Nephron (organoid): ENCODE results near the gene TFB2M.
A peak's percentile ranks its signal among the peaks of the same experiment; 100 is the strongest.

Experiments used
- H3K27ac Mint-ChIP-seq, 3 experiments: 2 replicates each; pipeline ENCODE4 v1.8.0; 2020; ENCODE audit warnings: mixed read lengths in 3 of 3, mild to moderate bottlenecking in 2 of 3, moderate library complexity in 1 of 3
- H3K27me3 Mint-ChIP-seq: 2 replicates; pipeline ENCODE4 v1.8.0; 2021; ENCODE audit warnings: low read depth, mild to moderate bottlenecking, moderate library complexity, mixed read lengths
- H3K36me3 Mint-ChIP-seq: 2 replicates; pipeline ENCODE4 v1.8.0; 2020; ENCODE audit warnings: low read depth, mixed read lengths
- H3K4me1 Mint-ChIP-seq: 2 replicates; pipeline ENCODE4 v1.8.0; 2020; ENCODE audit warnings: mixed read lengths
- H3K4me3 Mint-ChIP-seq, 3 experiments: 2 replicates each; pipeline ENCODE4 v1.8.0; 2020; ENCODE audit warnings: mild to moderate bottlenecking in 3 of 3, mixed read lengths in 3 of 3, moderate library complexity in 2 of 3
- H3K9me3 Mint-ChIP-seq: 2 replicates; pipeline ENCODE4 v1.8.0; 2020; ENCODE audit warnings: mixed read lengths
- TF ChIP-seq, protein P1 (sequence below), 3 experiments: fragments of 200-600 bp; sonication (generic); IDR thresholded peaks; one replicate each; pipeline ENCODE4 v1.5.0; 2021; ENCODE audit warnings: antibody characterized with exemption in 3 of 3; ENCODE audit not compliant: unreplicated experiment in 3 of 3

Gene TFB2M

DNA sequence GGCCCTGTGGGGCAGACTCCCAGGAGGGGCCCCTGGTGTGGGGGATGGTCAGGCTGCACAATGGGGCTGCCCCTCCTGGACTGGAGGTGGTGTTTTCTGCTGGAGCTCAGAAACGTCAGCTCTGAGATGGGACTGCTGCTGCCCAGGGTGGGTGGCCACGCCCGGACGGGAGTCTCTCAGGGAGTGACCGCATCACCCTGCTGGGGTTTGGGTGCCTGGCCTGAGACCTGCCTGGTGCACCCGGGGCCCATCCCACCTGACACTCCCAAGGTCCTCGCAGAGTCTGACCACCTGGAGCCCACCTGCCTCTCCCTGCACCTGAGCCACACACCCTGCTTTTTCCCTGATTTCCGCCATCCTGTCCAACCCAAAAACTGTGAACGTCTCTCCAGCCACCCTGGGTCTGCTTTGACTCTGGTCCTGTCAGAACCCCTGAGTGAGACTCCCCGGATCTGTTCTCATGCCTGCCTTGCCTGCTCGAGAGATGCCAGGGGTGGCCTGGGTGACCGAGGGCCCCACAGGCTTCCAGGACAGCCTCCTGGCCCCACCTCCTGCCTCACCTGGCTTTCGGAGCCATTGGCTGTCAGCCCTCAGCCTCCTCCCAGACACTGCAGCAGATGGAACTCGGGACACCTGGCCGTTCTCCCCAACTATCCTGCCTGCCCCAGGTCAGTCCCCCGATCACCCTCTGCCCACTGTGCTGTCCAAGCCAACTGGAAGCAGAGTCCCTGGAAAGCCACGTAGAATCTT is 47.4 kb downstream of the TFB2M start:
- Mint-ChIP-seq H3K27ac (no peak overlapping the region), H3K36me3 (no peaks in the 10 kb centered on the region), H3K4me1 (no peaks in the 10 kb centered on the region), H3K4me3 (no peak overlapping the region), H3K27me3 (peaks cover 4% of the 10 kb centered on the region), H3K9me3 (peaks cover 33% of the 10 kb centered on the region)
- TF ChIP-seq, protein P1, sequence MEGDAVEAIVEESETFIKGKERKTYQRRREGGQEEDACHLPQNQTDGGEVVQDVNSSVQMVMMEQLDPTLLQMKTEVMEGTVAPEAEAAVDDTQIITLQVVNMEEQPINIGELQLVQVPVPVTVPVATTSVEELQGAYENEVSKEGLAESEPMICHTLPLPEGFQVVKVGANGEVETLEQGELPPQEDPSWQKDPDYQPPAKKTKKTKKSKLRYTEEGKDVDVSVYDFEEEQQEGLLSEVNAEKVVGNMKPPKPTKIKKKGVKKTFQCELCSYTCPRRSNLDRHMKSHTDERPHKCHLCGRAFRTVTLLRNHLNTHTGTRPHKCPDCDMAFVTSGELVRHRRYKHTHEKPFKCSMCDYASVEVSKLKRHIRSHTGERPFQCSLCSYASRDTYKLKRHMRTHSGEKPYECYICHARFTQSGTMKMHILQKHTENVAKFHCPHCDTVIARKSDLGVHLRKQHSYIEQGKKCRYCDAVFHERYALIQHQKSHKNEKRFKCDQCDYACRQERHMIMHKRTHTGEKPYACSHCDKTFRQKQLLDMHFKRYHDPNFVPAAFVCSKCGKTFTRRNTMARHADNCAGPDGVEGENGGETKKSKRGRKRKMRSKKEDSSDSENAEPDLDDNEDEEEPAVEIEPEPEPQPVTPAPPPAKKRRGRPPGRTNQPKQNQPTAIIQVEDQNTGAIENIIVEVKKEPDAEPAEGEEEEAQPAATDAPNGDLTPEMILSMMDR (IDR thresholded peaks at IDR 0.05; ENCODE audit: unreplicated experiment in 3 of 3): no peak

DNA sequence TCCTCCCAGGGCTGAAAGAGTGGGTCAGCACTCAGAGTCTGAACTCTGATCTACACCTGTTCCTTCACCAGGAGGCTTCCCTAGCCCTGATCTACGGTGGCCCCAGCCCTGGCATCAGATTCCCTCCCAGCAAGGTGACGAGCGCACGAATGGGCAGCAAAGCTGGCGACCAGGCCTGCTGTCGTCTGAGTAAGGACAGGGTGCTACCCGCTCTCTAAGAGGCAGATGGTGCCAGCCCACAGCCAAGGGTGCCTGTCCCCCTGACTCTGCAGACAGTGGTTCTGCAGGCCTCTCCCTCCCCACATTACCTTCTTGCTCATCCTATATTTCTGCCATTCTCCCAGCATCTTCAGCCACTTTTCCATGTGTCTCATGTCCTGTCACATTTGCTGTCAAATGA is 48.7 kb downstream of the TFB2M start:
- Mint-ChIP-seq H3K36me3 (no peaks in the 10 kb centered on the region), H3K4me3 (no peak overlapping the region), H3K27me3 (peaks cover 7% of the 10 kb centered on the region), H3K27ac (no peak overlapping the region), H3K4me1 (no peaks in the 10 kb centered on the region), H3K9me3 (peaks cover 33% of the 10 kb centered on the region)
- TF ChIP-seq, protein P1 (IDR thresholded peaks at IDR 0.05; ENCODE audit: unreplicated experiment in 3 of 3): no peak

DNA sequence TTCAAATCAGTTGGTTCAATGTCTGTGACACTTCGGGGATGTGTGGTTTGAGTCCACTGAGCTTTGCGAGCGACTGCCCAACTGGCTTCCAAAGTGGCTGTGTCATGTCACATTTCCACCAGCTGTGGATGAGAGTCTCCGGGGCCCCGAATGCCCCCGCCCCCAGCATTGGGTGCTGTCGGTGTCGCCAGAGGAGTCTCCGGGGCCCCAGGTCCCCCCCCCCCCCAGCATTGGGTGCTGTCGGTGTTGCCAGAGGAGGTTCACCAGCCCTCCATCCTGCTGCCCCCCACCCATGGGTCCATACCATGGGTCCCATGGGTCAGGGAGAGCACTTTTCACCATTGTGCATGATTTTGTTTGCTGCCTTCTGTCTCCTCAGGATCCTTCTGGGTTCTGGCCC is 49.9 kb downstream of the TFB2M start:
- Mint-ChIP-seq H3K4me1 (no peaks in the 10 kb centered on the region), H3K36me3 (no peaks in the 10 kb centered on the region), H3K9me3 (peaks cover 31% of the 10 kb centered on the region), H3K27ac (peak overlapping the region in 1 of 3 experiments; percentile 64), H3K4me3 (no peak overlapping the region), H3K27me3 (peaks cover 7% of the 10 kb centered on the region)
- TF ChIP-seq, protein P1 (IDR thresholded peaks at IDR 0.05; ENCODE audit: unreplicated experiment in 3 of 3): no peak

DNA sequence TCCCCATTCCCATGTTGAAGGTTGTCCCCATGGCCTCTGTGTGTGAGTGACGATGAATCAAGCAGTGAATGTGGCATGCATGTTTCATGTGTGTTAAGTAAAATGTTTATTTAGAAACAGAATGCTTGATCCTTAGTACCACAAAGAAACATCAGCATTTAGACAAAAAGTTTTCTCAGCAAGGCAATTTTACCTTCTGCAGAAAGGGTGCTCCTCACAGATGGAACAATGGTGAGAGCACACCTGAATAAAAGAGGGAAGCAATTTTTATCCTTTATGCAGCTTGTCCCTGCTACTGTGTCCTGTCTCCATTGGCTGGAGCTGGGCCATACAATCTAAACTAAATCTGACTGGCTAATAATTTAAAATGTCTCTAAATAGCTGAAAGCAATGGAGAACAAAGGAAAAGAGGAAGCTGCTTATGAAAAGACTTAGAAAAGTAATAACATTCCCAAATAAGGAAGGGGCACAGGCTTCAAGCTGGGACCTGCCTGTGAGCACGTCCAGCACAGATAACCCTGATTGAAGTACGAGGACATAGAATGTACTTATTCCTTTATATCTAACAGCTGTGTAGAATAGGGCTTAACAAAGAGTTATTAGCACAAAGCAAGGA is 50.6 kb downstream of the TFB2M start:
- Mint-ChIP-seq H3K36me3 (no peaks in the 10 kb centered on the region), H3K27ac (peak overlapping the region in 2 of 3 experiments; percentile 64 to 68), H3K9me3 (peaks cover 31% of the 10 kb centered on the region), H3K4me1 (no peaks in the 10 kb centered on the region), H3K27me3 (peaks cover 7% of the 10 kb centered on the region), H3K4me3 (no peak overlapping the region)
- TF ChIP-seq, protein P1 (IDR thresholded peaks at IDR 0.05; ENCODE audit: unreplicated experiment in 3 of 3): no peak

DNA sequence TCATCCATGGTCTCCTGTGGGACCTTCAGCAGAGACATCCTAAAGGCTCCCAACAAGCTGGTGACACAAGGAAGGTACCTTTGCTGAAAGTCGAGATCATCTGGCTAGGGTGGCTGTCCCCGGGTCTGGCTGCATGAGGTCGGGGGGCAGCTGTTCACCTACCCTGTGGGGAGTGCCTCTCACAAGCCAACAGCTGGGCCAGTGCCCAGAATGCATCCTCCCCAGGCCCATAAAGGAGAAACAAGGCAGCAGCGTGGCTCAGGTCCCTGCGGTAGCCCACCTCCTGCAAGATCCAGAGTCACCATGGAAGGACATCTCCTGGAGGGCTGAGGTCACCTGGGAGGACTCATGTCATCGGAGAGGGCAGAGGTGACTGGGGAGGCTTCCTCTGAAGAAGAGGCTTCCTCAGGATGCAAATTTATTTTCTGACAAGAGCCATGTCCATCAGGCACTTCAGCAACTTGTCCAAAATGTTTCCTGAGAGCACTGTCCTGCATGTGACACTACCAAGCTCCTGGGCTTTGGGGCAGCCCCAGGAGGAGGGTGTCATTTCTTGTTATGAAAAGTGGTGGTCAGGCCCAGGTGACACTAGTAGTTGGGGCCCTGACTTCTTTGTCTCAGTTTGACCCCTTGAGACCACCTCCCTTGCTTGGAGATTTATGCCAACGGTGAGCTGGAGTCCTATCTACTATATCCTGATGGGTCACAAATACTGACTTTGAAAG is 52.3 kb downstream of the TFB2M start:
- Mint-ChIP-seq H3K9me3 (peaks cover 25% of the 10 kb centered on the region), H3K4me1 (no peaks in the 10 kb centered on the region)

More for the DNA sequence above, 52.3 kb downstream of the TFB2M start:
- TF ChIP-seq, protein P1 (IDR thresholded peaks at IDR 0.05; ENCODE audit: unreplicated experiment in 3 of 3): no peak
- Mint-ChIP-seq H3K27ac (no peak overlapping the region), H3K27me3 (peaks cover 3% of the 10 kb centered on the region), H3K36me3 (no peaks in the 10 kb centered on the region), H3K4me3 (no peak overlapping the region)
